AML-193 (cell line): ENCODE data around the gene DTNB.
"Not testable (repeated sequence)": the region's sequence is repeated elsewhere in the genome, so short reads cannot be mapped to it uniquely, and the experiment has no call there.

Experiments used
- DNase-seq, 2 experiments: peaks; one replicate each; lab custom pipeline; 2025; lab: John Stamatoyannopoulos, UW

DTNB gene

DNA sequence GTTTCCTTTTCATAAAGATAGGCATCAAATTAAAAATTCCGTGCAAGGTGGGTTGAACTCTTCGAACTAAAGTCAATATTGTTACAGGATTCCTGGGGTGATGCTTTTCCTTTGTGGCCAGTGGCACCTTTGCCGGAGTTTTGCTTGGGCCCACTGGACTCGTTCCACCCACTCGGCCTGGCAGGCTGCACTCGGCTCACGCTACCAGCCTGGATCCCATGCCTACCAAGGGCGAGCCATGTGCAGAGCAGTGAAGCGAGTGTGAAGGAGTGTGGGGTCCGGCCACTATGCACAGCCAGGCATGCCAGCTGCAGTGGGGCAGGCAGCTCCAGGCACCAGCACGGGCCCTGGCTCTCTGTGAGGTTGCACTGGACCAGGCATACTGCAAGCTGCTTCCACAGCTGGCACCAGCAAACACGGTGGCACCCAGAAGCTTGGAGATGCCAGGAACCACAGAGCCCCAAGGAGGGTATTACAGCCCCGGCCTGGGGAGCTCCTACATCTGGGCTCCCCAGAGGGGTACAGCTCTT is 83.6 kb downstream of the DTNB start:
- no peak for DNase-seq

DNA sequence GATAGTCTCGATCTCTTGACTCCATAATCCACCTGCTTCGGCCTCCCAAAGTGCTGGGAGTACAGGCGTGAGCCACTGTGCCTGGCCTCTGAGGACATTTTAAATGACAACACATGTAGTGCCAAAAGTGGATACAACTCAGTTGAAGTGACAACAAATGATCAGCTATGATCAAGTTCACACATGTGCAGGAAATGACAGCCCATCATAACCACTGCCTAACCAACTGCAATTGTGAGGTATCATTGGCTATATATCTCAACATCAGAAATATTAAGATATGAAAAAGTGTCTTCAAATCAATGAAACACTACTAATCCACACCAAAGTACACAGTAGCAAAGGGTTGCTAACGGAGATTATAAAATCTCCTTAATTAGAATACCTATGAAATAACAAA is 84.8 kb downstream of the DTNB start:
- DNase-seq: no peak

DNA sequence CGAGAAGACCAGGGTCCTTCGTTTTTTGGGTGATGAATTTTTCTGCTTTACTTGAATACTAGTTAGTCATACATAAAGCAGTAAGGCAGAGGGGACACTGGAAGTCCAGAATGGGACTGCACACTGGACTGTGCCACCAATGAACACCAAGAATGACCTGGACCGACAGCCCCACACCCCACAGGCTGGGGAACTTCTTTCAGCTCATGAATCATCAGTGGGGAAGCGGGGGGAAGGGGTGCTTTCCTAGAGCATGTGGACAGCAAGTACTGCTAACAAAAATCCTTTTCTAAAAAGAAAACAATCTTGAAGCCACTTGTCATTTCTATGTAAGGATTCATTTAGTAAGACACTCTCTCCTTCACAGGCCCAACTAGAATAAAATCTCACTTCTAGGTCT is 86.0 kb downstream of the DTNB start:
- DNase-seq: no peak

DNA sequence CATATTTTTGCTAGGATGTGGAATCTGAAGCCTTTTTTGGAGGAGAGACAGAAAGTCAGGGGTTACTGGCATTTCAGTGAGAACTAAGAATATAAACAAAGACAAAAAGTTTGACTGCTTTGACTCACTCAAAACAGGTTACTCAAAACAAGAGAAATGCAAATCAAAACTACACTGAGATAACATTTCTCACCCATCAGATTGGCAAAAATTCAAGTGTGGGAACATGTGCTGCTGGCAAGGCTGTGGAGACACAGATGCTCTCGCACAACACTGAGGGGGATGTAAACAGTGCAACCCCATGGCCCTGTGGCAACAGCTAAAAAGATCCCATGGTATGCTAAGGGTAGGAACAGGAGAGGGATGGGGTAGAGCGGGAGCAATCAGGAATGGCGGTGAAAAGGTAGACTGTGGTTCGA is 86.6 kb downstream of the DTNB start:
- DNase-seq: no peak

DNA sequence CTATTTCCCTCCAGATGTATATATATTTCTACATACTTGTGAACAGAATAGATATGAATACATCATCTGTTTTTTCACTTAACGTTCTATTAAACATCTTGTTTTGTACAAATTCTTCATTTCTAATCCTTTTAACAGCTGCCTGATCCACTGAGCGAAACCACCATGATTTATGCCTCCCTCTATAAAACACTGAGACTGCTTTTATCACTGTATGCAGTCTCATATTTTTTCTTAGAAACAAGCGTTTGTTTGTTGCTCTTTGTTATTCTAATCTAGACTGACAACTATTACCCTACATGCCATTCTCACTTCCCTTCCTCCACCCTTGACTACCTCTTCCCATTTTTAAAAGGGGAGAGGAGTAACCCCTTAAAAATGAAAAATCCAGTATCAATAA is 88.2 kb downstream of the DTNB start:
- DNase-seq: no peak

DNA sequence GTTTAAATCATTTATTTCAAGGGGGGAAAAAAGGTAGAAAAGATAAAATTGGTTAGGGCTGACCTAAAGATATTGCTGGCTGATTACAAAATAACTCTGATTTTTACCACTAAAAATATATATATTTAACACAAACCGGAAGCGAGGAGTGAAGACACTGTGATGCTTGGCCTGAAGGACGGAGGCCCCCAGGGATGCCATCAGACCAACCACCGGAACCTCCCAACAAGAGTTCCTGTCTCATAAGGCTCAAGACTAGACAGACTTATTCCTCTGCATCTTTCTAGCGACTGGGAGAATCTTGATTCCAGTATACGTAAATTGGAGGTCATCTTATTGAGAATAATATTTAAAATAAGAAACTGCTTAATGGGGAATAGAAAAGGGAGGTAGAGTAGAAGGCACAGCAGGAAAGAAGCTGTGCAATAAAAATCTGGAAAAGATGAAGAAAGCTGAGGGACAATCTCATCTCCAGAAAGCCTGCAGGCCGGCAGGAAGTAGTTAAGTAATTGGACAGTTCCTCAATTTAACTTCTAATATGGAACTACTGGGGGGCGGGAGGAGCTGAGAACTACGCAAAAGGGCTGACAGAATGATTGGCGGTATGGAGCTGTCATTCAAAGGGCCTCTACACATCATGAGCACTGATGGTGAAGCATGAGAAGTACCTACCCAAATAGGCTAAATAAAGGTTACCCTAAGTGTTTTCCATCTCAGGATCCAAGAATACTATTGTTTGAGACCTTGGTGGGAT is 91.1 kb downstream of the DTNB start:
- DNase-seq: peak; percentile 41 to 57

DNA sequence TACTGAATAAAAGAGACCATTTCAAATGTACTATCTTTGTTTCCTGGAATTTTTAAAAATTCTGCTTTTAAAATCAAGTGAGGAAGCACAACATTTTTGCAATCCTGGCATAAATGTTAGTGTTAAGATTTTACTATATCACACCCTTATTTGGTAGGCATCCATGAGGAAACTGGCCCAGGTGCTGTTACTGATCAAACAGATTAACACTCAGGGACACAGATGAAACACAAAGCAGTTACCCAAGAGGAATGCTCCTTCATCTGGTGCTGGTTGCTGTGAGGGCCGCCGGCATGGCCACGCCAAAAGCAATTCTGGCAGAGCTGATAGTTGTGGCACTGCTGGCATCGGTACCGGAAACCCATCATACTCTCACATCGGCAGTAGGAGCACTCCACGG is 96.8 kb downstream of the DTNB start:
- no peak for DNase-seq

DNA sequence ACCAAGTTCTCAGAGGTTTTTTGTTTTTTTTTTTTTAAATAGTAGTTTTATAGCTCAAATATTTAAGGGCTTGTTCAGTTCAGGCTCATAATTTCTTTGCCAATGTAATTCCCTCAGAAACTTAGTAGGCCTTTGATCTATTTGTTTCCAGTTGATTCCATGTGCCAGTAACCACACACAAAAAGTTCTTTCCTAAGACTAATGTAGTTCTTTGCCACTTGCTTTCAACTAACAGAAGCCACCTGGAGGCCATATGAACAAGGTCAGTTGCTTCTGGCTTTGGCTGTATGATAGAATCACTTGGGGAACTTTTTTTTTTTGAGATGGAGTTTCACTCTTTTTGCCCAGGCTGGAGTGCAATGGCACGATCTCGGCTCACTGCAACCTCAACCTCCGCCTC is 100.7 kb downstream of the DTNB start:
- no peak for DNase-seq

DNA sequence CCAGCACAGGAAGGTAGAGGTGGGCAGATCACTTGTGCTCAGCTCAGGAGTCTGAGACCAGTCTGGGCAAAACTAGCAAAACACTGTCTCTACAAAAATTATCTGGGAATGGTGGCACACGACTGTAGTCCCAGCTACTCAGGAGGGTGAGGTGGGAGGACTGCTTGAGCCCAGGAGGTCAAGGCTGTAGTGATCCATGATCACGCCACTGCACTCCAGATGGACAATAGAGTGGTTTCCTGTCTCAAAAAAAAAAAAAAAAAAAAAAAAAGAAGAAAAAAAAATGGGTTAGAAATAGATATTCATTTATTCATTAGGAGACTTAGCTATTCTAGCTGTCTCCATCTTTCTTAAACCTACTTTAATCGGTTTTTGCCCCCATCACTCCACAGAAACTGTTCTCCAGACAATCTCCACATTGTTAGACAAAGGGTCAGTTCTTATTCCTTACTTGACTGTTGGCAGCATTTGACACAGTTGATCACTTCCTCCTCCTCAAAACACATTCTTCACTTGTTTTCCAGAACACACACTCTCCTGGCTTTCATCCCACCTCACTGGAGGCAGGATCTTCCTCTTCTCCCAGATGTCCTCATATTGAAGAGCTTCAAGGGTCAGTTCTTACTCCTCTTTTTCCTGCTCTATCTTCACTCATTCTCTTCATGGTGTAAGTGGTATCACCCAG is 103.1 kb downstream of the DTNB start:
- DNase-seq: no peak

DNA sequence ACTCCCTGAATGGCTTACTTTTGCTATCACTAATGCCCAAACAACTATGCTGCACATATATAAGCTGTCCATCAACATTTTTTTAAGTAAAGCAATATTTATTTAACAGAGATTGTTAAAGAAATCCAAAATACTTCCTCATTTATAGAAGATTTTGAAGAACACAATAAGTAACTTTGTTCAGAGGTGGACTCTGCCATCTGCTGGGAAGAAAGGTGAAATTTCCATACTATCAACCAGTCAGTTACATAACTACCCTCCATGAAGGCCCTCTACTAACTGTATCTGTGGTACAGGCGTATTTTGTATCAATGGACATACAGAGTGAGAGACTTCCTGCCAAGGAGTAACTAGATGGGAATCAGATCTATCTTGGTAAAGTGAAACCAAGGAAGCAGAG is 106.0 kb downstream of the DTNB start:
- peak; percentile 66 to 70 for DNase-seq

DNA sequence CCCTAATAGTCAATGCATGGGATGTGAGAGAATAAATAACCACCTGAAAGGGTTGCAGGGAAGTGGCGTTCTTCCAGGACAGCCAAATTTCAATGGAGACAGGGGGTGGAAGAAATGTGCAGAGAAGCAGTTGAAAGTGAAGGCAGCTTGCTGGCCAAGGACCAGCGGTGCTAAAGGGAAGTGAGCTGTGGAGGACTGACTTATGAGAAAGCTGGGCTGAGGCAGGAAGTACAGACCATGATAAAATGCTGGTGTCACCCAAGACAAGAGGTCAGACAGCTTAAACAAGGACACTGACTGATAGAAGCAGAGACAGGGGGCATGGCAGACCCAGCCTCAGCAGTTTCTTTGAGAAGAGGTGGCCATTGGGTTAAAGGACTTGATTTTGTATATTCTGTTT is 106.7 kb downstream of the DTNB start:
- DNase-seq: peak; percentile 73 to 74

DNA sequence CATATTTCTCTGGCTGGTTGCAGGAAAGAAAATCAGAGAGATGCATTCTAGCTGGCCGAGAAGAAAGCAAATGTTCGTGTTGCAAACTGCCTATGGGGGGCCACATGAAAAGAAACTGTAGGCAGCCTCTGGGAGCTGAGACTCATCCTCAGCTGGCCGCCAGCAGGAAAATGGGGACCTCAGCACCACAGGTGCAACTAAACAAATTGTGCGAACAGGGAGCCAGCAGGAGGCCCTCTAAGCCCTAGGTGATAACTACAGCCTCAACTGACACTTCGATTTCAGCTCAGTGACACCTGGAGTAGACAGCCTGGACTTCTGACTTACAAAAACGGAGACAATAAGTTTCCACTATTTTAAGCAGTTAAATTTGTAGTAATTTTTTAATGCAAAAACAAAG is 107.3 kb downstream of the DTNB start:
- no peak for DNase-seq

DNA sequence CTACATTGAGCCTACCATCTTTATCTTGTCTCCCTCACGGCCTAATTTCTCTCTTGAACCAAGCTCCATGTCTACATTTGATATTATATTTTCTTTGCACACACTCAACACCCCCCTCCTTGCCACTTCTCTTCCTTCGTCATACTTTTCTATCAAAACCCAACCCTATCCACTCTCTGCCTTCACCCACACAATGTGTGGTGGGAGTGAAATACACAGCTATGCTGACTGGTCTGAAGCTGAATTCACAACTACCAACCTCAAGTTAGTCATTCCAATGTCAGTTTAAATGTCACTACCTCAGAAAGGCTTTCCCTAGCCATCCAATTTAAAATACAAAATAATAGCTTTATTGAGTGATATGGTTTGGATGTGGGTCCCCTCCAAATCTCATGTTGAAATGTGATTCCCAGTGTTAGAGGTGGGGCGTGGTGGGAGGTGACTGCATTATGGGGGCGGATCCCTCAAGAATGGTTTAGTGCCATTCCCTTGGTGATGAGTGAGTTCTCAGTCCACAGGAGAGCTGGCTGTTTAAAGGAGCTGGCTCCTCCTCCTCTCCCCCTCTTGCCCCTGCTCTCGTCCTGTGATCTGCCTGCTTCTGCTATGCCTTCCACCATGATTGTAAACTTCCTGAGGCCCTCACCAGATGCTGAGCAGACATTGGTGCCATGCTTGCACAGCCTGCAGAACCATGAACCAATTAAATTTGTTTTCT is 112.1 kb downstream of the DTNB start:
- DNase-seq: no peak

DNA sequence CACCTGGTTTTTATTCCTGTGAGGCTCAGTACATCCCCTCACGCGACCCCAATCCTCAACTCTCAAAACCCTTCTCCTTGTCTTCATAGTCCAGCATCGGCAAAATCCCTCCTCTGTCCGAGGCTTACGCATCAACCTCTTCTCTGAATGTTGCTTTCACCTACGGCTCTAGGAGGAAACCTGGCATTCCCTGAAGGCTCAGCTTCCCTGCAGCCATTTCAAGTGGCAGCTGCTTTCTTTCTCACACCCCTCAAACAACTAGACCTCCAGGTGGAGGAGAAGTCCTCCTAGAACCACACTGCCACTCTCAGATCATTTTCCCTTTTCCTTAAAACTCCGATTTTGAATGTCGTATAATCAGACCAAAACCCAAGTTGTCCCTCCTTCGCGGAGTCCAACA is 114.2 kb downstream of the DTNB start:
- no peak for DNase-seq

DNA sequence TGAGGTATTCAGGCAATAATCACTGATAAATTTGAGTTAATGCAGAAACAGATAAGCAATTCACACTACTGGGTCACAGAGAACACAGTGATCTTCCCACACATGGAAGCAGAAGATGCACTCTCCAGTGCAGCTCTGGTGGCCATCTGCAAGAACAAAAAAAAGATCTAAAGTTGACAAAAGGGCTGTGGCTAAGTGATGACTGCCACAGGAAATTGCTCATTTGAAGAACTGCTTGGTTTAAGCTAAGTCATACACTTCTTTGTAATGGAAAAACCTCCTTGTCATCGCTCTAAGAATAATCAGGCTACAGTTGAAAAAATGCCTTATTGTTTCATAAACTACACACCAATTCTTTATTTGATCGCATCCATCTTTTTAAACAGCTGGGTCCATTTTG is 115.1 kb downstream of the DTNB start:
- DNase-seq: peak; percentile 92 to 95

DNA sequence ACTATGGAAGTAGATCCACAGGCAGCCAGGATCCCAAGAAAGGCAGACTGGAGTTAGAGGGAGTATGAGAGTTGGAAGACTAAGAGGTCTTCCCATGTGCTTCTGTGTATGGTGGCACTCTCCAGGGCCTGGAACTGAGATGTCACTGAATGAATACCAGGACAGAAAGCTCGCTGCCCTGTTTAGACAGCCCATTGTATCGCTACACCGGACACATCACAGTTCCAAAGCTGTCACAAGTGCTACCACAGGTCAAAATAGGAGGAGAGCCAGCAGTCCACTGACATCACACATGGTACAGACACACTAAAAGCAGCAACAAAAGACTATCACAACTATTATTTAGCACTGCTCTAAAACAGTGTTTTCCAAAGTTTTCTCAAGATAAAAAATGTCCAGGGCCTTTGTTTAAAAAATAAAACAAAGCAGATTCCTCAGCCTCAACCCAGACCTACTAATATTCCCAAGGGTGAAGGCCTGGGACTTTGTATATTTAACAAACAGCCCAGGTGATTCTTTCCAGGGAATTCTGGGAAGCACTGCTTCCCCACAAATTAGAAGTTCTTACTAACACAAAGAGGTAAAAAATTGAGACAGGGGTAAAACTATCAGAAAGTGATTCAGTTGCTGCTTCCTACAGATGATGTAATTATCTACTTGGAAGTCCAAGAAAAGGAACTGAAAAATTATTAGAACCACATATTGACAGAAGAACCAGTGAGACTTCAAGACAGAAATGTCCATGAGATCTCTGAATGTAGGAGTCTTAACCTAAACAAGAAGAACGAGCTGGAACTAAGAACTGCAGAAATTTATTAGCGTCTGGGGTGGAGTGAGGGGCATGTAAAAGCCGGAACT is 116.0 kb downstream of the DTNB start:
- peak; percentile 13 to 27 for DNase-seq

DNA sequence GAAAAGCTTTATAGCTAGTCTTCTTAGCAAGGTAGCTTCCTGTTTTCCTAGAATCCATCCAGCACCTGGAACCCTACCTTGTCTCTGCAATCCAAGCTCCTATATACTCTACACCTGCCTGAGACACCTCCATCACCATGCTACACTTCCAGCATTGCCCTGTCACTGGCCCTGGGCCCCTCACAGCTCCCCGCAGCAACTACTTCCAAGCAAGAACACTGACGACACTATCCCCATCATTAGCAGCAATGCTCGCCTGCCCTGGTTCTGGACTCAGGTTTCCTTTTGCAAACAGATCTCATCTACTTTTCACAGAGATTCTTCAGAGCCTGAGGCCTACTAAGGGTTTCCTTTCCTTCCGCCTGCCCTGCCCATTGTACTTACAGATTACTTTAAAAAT is 121.1 kb downstream of the DTNB start:
- no peak for DNase-seq

DNA sequence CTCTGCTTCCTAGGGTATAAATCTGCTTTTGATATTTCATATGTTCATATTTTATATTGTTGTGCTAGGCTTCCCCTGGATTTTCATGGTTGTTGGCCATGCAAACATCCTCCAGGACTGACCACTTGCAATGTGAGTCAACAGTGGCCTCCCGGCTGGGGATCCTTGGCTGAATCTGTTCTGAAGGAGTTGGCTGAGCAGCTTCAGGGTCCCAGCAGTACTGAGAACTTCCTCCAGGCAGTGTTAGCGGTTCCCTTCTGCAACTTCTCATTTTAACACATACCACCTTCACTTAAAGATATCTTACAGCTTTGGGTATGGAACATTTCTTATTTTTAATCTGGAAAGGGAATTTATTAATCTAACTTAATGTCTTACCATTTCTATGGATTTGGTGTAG is 122.1 kb downstream of the DTNB start:
- DNase-seq: no peak

DNA sequence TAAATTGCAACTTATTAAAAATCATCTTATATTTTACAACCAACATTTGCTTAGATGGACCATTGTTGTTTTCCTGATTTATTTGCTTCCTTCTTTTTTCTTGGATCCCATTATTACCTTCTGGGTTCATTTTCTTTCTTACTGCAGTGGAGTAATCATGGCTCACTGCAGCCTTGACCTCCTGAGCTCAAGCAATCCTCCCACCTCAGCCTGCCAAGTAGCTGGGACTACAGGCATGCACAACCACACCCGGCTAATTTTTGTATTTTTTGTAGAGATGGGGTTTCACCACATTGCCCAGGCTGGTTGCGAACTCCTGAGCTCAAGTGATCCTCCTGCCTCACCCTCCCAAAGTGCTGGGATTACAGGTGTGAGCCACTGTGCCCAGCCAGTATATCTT is 123.8 kb downstream of the DTNB start:
- not testable (repeated sequence) for DNase-seq

DNA sequence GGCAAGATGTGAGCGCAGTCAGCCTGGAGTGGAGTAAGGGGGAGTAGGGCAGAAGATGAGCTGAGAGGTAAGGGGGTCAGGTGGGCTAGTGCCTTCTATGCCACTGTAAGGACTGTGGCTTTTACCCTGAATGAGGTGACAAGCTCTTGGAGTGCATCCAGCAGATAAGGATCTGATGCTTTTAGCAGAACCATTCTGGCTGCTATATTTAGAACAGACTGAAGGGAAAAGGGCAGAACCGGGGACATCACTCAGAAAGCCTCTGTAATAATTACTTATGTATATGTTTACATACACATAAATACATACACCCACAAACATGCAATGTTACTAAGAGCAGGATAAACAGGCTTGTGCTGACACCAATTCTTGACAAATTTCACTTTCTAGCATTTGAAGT is 124.8 kb downstream of the DTNB start:
- no peak for DNase-seq

DNA sequence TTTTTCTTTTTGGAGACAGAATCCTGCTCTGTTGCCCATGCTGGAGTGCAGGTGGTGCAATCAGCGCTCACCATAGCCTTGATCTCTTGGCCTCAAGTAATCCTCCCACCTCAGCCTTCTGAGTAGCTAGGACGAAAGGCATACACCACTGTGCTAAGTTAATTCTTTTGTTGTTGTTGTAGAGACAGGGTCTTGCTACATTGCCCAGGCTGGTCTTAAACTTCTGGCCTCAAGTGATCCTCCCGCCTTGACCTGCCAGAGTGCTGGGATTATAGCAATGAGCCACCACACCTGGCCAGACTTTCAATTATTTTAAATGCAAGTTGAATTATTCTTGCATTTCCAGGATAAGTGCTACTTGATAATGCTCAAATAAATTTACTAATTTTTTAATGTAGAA is 126.5 kb downstream of the DTNB start:
- no peak for DNase-seq

DNA sequence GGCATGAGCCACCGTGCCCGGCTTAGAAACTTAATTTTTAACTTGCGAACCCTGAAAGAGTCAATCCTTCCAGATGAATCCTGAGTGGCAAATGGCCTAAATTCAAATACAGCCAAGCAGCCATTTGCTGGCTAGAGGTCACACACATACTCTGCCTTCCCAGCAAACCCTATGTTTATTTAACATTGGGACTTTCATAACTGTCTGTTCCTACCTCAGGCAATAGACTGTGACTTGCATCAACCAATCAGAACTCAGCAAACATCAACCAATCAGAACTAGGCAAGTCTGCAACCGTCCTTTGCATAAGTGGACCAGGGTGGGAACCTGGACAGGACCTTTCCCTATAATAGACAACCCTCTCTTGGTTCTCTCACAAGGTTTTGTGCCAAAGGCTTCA is 127.5 kb downstream of the DTNB start:
- DNase-seq: no peak
